Adrenal gland (tissue), 12 donors: ENCODE results near the gene BROX. TPM values are rescaled to one million over a fixed set of nuclear protein-coding genes. Genes with fewer than 3 reads are reported as not detected.

Experiments used
- DNase-seq, 7 donors: peaks; one replicate each; pipeline ENCODE4 v3.0.0-alpha.2; 2019 to 2020
- H3K27ac ChIP-seq, 5 donors: fragments of 200-600 bp; sonication (generic) in 4 of 5; 1 replicate in 3 of 5; 2 replicates in 2 of 5; pipeline versions ENCODE4 v1.5.1 to v1.8.0; 2016 to 2020; ENCODE audit warnings: mild to moderate bottlenecking in 1 of 5
- H3K27me3 ChIP-seq: fragments of 200-600 bp; 2 replicates; pipeline ENCODE4 v1.8.0; 2021
- H3K36me3 ChIP-seq, 2 donors: fragments of 200-600 bp; replicated peaks in 1 of 2; 1 replicate in 1 of 2; 2 replicates in 1 of 2; pipeline versions ENCODE4 v1.5.1 to v1.8.0; 2018 to 2022
- H3K4me1 ChIP-seq, 2 donors: fragments of 200-600 bp; replicated peaks in 1 of 2; 1 replicate in 1 of 2; 2 replicates in 1 of 2; pipeline versions ENCODE4 v1.5.1 to v1.8.0; 2018 to 2021
- H3K4me3 ChIP-seq, 4 donors: fragments of 200-600 bp; sonication (generic) in 3 of 4; one replicate each; pipeline ENCODE4 v1.5.1; 2016 to 2018
- H3K9me3 ChIP-seq, 3 donors: fragments of 200-600 bp; sonication (generic) in 1 of 3; replicated peaks in 1 of 3; 1 replicate in 2 of 3; 2 replicates in 1 of 3; pipeline versions ENCODE4 v1.5.1 to v1.8.0; 2016 to 2021
- POLR2A ChIP-seq, 2 donors: fragments of 450-650 bp; IDR thresholded peaks; one replicate each; pipeline ENCODE4 v1.6.1; 2017; ENCODE audit warnings: antibody characterized with exemption in 2 of 2, mild to moderate bottlenecking in 2 of 2, moderate library complexity in 1 of 2
- WGBS, 4 donors: extraction: QIAGEN DNeasy Blood & Tissue Kit in 2 of 4; methylation state at CpG; one replicate each; pipeline versions ENCODE4 v1.1.5 to v1.1.7; 2013 to 2017; 5-methylcytosine and 5-hydroxymethylcytosine counted together
- intact Hi-C, 2 donors: fragments of 100-400 bp; cut with DNase I; formaldehyde crosslinking; loops; one replicate each; pipeline versions ENCODE4 v1.14.1 to v1.15.0; 2022 to 2023
- polyA plus RNA-seq, 3 donors: library from polyadenylated mRNA; stranded (reverse); fragments of 200-250 nt in 2 of 3; fragments of 350-450 nt in 1 of 3; fragmentation: Illumina TruSeq in 1 of 3; extraction: RNeasy Lipid Tissue Mini Kit (QIAGEN cat#74804) in 1 of 3; gene quantifications; one replicate each; pipeline ENCODE4 v1.2.3, GENCODE V29; 2013 to 2014
- total RNA-seq, 9 donors: library from RNA; depleted of rRNA in 4 of 9; stranded (reverse); fragments of >200 nt in 4 of 9; fragments of 120-200 nt in 1 of 9; fragmentation: NEBNext Ultra II Directional in 1 of 9; extraction: Animal tissue kit (Norgen Biotek cat#: 25700) in 1 of 9; gene quantifications; one replicate each; pipeline versions ENCODE4 v1.1.0 to v1.2.4, GENCODE V29; 2013 to 2023
- TF ChIP-seq, protein P1 (sequence below), 6 experiments: fragments of 450-650 bp in 4 of 6; fragments of 200-600 bp in 2 of 6; sonication (generic) in 1 of 6; IDR thresholded peaks; 1 replicate in 5 of 6; 2 replicates in 1 of 6; pipeline versions ENCODE4 v1.5.1 to v1.8.0; 2016 to 2021; ENCODE audit warnings: antibody characterized with exemption in 6 of 6, mild to moderate bottlenecking in 2 of 6, moderate library complexity in 1 of 6
- donor health status: healthy with polysubstance abuse.
- donor health status: Bipolar disorder and iron deficiency.
- donor health status: DM: yes; HTN: yes; CAD: no.
- donor health status: DM: no; HTN: no; CAD: no.
- donor health status: DM: no; HTN: no; CAD: no.
- donor health status: DM: yes; HTN: yes; CAD: no.

BROX gene
- total and polyA plus RNA-seq, 12 donors = 14.1 to 81.3 (median 41.3) TPM

DNA sequence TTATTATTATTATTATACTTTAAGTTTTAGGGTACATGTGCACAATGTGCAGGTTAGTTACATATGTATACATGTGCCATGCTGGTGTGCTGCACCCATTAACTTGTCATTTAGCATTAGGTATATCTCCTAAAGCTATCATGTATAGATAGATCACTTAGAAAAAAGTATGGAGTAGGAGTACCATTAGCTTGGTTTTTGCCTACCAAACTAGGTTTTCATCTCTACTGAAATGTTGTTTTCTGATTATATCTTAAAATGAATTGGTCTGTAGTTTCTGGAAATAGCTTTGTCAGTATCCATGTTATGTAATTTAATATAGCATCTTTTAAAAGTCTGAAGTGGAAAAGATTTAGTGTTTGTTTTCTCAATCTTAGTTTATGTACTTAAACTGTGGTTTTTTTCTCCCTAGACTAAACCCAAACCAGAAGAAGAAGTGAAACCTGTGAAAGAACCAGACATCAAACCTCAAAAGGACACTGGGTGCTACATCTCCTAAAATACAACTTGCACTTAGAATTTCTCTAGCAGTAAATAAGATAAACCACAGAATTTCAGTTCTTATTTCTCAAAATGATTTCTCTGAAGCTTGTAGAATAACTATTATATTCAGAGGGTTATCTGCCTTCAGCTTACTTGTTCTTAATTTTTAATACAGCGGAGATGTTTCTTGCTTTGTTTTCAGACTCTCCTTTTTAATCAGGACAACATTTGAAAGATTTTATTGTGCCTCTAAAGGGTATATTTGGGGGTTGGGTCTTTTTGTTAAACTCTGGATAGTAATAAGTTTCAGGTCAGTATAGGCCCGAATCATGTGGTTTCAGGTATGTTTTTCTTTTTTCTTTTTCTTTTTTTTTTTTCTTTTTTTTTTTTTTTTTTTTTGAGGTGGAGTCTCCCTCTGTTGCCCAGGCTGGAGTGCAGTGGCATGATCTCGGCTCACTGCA, 20.1 kb downstream of the BROX start:
- WGBS, 4 donors = 77 to 93% (median 86%) methylated on average over 3 of the region's 3 CpGs
- no peak for DNase-seq
- Histone ChIP-seq H3K4me3 (no peak overlapping the region), H3K27ac (no peak overlapping the region), H3K27me3 (no peaks in the 10 kb centered on the region), H3K4me1 (no peaks in the 10 kb centered on the region), H3K36me3 (peaks cover 0 to 73% of the 10 kb centered on the region in 2 donors), H3K9me3 (no peaks in the 10 kb centered on the region)
- no peak for TF ChIP-seq POLR2A (IDR thresholded peaks at IDR 0.05)
- TF ChIP-seq, protein P1, sequence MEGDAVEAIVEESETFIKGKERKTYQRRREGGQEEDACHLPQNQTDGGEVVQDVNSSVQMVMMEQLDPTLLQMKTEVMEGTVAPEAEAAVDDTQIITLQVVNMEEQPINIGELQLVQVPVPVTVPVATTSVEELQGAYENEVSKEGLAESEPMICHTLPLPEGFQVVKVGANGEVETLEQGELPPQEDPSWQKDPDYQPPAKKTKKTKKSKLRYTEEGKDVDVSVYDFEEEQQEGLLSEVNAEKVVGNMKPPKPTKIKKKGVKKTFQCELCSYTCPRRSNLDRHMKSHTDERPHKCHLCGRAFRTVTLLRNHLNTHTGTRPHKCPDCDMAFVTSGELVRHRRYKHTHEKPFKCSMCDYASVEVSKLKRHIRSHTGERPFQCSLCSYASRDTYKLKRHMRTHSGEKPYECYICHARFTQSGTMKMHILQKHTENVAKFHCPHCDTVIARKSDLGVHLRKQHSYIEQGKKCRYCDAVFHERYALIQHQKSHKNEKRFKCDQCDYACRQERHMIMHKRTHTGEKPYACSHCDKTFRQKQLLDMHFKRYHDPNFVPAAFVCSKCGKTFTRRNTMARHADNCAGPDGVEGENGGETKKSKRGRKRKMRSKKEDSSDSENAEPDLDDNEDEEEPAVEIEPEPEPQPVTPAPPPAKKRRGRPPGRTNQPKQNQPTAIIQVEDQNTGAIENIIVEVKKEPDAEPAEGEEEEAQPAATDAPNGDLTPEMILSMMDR (IDR thresholded peaks at IDR 0.05) = no peak
- intact Hi-C loops = no loop called here

DNA sequence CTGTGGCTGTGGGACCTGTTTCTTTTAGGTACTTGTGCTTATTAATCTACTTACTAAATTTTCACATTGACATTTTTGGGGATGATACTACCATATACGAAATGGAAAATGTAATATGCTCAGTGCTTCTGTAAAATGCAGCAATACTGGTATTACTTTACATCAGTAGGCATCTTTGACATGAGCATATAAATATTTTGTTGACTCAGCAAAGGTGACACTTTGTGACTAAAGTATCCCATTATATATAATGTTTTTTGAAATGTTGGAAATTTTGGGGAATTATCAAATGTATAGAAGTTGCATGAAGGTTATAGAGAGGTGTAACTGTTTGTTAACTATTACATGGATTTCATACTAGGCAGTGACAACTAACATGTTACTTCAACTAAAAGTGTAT, 22.4 kb downstream of the BROX start:
- Histone ChIP-seq H3K27me3 (no peaks in the 10 kb centered on the region), H3K4me1 (no peaks in the 10 kb centered on the region), H3K27ac (no peak overlapping the region), H3K36me3 (peaks cover 0 to 50% of the 10 kb centered on the region in 2 donors), H3K4me3 (no peak overlapping the region), H3K9me3 (no peaks in the 10 kb centered on the region)
- 78 to 88% (median 81%) methylated on average over 1 of the region's 1 CpG for WGBS, 4 donors
- DNase-seq = no peak
- intact Hi-C loops = no loop called here
- TF ChIP-seq POLR2A (IDR thresholded peaks at IDR 0.05) = no peak
- TF ChIP-seq, protein P1 (IDR thresholded peaks at IDR 0.05) = no peak

DNA sequence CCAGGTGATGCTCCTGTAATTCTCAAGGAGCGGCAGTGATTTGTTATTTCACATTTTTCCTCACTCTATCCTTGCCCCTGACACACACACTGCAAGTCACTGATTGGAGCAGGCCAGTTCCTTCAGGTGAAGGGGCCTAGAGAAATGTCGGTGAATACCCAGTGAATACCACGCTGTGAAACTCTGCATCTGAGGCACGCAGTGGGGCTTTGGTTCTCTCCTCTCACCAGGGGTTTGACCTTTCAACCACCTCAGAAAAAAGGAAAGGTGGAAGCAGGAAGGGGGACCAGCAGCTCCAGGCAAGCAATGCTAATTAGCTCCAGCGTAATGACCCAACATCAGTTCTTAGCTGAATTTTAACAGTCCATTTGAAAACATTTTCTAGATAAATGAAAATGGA, 24.1 kb downstream of the BROX start:
- Histone ChIP-seq H3K9me3 (no peaks in the 10 kb centered on the region), H3K27ac (no peak overlapping the region), H3K4me1 (no peaks in the 10 kb centered on the region), H3K27me3 (no peaks in the 10 kb centered on the region), H3K36me3 (peaks cover 0 to 33% of the 10 kb centered on the region in 2 donors), H3K4me3 (no peak overlapping the region)
- intact Hi-C loops = no loop called here
- TF ChIP-seq, protein P1 (IDR thresholded peaks at IDR 0.05) = no peak
- no peak for TF ChIP-seq POLR2A (IDR thresholded peaks at IDR 0.05)
- WGBS, 4 donors = 78 to 84% (median 79%) methylated on average over 5 of the region's 5 CpGs
- no peak for DNase-seq

DNA sequence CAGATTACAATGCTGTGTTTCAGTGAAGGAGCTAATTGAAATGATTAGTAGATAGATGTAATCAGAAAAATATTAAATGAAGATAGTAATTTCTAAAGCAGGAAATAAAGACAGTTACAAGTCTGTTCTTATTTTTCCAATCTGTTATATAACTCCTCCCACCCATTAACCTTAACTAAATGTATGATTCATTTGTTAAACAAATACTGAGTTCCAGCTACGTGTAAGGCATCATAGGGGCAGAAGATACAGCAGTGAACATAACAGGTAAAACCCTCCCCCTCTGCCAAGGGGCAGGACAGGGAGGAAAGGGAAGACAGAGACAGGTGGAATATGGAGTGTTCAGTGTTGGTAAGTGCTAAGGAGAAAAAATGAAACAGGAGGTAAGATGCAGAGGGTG, 24.6 kb downstream of the BROX start, which contains the start of gene FAM177B:
Gene FAM177B (plus strand): TSS at position 231 of the 400 bp plus-strand sequence. CDS start 9,344 bp downstream, outside the sequence.
- H3K27ac ChIP-seq = no peak within 1 kb of the TSS
- no peak for DNase-seq
- no peak within 1 kb of the TSS for H3K4me3 ChIP-seq
- intact Hi-C loops = no loop called here
- TF ChIP-seq POLR2A (IDR thresholded peaks at IDR 0.05) = no peak
- TF ChIP-seq, protein P1 (IDR thresholded peaks at IDR 0.05) = no peak
- H3K4me1 ChIP-seq = no peaks in the 10 kb centered on the region
- WGBS, 4 donors = 47 to 69% (median 64%) methylated on average over 1 of the region's 1 CpG
- no peaks in the 10 kb centered on the region for H3K27me3 ChIP-seq
- H3K9me3 ChIP-seq = no peaks in the 10 kb centered on the region
- H3K36me3 ChIP-seq = peaks cover 0 to 28% of the 10 kb centered on the region in 2 donors
